Measurements from ENCODE around the gene PLTP. TPM values are rescaled to one million over a fixed set of nuclear protein-coding genes. Genes with fewer than 3 reads are reported as not detected.

The PLTP gene
- total RNA-seq, 1 donor from 2014 or later = 162 TPM

- H3K4me1 Mint-ChIP-seq (ENCODE audit: low read depth, unreplicated experiment) = peaks cover 2% of the 10 kb centered on the region
- H3K9me3 ChIP-seq (ENCODE audit: insufficient read depth, low read depth, low read length) = no peaks in the 10 kb centered on the region
- FAIRE-seq = no peak
- peaks cover 3% of the 10 kb centered on the region for H3K9me3 Mint-ChIP-seq (ENCODE audit: unreplicated experiment)
- H3K4me1 ChIP-seq (ENCODE audit: insufficient read depth, low read length) = no peaks in the 10 kb centered on the region
- no peak overlapping the region for H3K27ac ChIP-seq (ENCODE audit: low read depth, low read length)
- no peak overlapping the region for H3K27ac Mint-ChIP-seq (ENCODE audit: unreplicated experiment)
- H3K27me3 Mint-ChIP-seq (ENCODE audit: low read depth, unreplicated experiment) = no peaks in the 10 kb centered on the region
- peaks cover 13% of the 10 kb centered on the region for H4K20me1 ChIP-seq (ENCODE audit: insufficient read depth, low read length)
- no peak overlapping the region for H2AFZ ChIP-seq (ENCODE audit: low read depth, low read length)
- no peak overlapping the region for H3K4me3 ChIP-seq (ENCODE audit: insufficient read depth, low read depth, low read length)
- no peak overlapping the region for H3K9ac ChIP-seq (ENCODE audit: low read length)
- H3K36me3 ChIP-seq (ENCODE audit: insufficient read depth, low read length) = peaks cover 44% of the 10 kb centered on the region
- no peak overlapping the region for H3K4me3 Mint-ChIP-seq (ENCODE audit: unreplicated experiment)
- H3K4me2 ChIP-seq (ENCODE audit: low read length) = no peak overlapping the region
- H3K36me3 Mint-ChIP-seq (ENCODE audit: low read depth, unreplicated experiment) = peaks cover 28% of the 10 kb centered on the region
- H3K27me3 ChIP-seq (ENCODE audit: insufficient read depth, low read length) = no peaks in the 10 kb centered on the region
- no peak for DNase-seq (ENCODE audit: low read depth)
- no peak for TF ChIP-seq CTCF (IDR thresholded peaks at IDR 0.05; ENCODE audit: insufficient read depth, low read depth, low read length)
- TF ChIP-seq EZH2 (IDR thresholded peaks at IDR 0.05; ENCODE audit: insufficient read depth, low read length) = no peak
- no peaks in the 10 kb centered on the region for H3K79me2 ChIP-seq (ENCODE audit: insufficient read depth, low read length)
Measured at GRCh38 chr20:45953672-45954071, 41.7 kb upstream of the PLTP start.

GRCh38 chr20:45952861-45953260, 40.9 kb upstream of the PLTP start:
- peaks cover 2% of the 10 kb centered on the region for H3K4me1 Mint-ChIP-seq (ENCODE audit: low read depth, unreplicated experiment)
- H3K27ac Mint-ChIP-seq (ENCODE audit: unreplicated experiment) = no peak overlapping the region
- Histone ChIP-seq H3K9ac (ENCODE audit: low read length) (no peak overlapping the region), H4K20me1 (ENCODE audit: insufficient read depth, low read length) (peaks cover 17% of the 10 kb centered on the region), H3K79me2 (ENCODE audit: insufficient read depth, low read length) (no peaks in the 10 kb centered on the region), H3K36me3 (ENCODE audit: insufficient read depth, low read length) (peaks cover 42% of the 10 kb centered on the region), H3K27ac (ENCODE audit: low read depth, low read length) (no peak overlapping the region), H3K4me2 (ENCODE audit: low read length) (no peak overlapping the region), H3K27me3 (ENCODE audit: insufficient read depth, low read length) (no peaks in the 10 kb centered on the region), H3K9me3 (ENCODE audit: insufficient read depth, low read depth, low read length) (no peaks in the 10 kb centered on the region), H3K4me1 (ENCODE audit: insufficient read depth, low read length) (no peaks in the 10 kb centered on the region), H2AFZ (ENCODE audit: low read depth, low read length) (no peak overlapping the region), H3K4me3 (ENCODE audit: insufficient read depth, low read depth, low read length) (no peak overlapping the region)
- no peak for FAIRE-seq
- no peaks in the 10 kb centered on the region for H3K27me3 Mint-ChIP-seq (ENCODE audit: low read depth, unreplicated experiment)
- no peak overlapping the region for H3K4me3 Mint-ChIP-seq (ENCODE audit: unreplicated experiment)
- H3K9me3 Mint-ChIP-seq (ENCODE audit: unreplicated experiment) = no peaks in the 10 kb centered on the region
- no peak for DNase-seq (ENCODE audit: low read depth)
- peaks cover 23% of the 10 kb centered on the region for H3K36me3 Mint-ChIP-seq (ENCODE audit: low read depth, unreplicated experiment)
- TF ChIP-seq CTCF (IDR thresholded peaks at IDR 0.05; ENCODE audit: insufficient read depth, low read depth, low read length) = no peak
- no peak for TF ChIP-seq EZH2 (IDR thresholded peaks at IDR 0.05; ENCODE audit: insufficient read depth, low read length)

DNA sequence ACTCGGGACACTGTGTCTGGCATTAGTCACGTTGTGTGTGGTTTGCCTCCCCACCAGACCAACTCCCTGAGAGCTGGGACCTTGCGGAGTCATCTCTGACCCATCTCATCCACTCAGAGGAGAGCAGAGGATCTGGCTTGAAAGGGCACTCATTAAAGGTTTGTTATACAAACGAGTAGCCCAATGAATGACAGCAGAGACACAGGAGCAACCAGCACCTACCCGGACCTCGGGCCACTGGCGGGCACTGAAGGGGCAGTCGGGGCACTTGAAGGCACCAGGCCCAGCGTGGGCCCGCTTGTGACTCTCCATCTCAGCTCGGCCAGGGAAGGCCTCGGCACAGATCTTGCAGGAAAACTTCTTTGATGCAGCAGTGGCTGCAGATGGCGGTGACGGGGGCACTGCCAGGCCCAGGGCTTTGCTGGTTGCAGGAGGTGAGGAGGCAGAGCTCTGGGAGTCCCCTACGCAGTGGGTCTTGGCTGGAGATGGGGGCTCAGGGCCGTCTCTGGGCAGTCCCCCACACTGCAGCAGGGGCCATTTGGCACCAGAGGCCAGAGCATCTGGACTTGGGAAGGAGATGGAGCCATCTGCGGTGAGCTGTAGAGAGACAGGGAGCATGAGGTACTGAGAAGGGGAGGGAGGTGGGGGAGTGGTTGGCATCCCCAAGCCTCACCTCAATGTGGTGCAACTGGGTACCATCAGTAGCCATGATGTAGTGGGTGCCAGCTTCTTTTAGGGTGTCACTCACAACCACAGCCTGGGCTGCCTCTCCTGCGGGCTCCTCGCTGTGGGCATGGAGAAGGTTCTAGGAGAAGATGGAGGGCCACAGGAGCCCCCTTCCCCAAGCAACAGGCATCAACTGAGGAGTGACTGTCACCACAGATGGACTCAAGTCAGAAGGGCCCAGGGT, 40.2 kb upstream of the PLTP start:
- H3K27me3 ChIP-seq (ENCODE audit: insufficient read depth, low read length) = no peaks in the 10 kb centered on the region
- DNase-seq (ENCODE audit: low read depth) = no peak
- H3K9me3 ChIP-seq (ENCODE audit: insufficient read depth, low read depth, low read length) = no peaks in the 10 kb centered on the region
- no peak overlapping the region for H2AFZ ChIP-seq (ENCODE audit: low read depth, low read length)
- Mint-ChIP-seq H3K4me1 (ENCODE audit: low read depth, unreplicated experiment) (peaks cover 2% of the 10 kb centered on the region), H3K4me3 (ENCODE audit: unreplicated experiment) (no peak overlapping the region), H3K9me3 (ENCODE audit: unreplicated experiment) (no peaks in the 10 kb centered on the region), H3K27me3 (ENCODE audit: low read depth, unreplicated experiment) (no peaks in the 10 kb centered on the region), H3K27ac (ENCODE audit: unreplicated experiment) (no peak overlapping the region), H3K36me3 (ENCODE audit: low read depth, unreplicated experiment) (peaks cover 21% of the 10 kb centered on the region)
- H3K9ac ChIP-seq (ENCODE audit: low read length) = no peak overlapping the region
- no peak overlapping the region for H3K4me3 ChIP-seq (ENCODE audit: insufficient read depth, low read depth, low read length)
- H3K27ac ChIP-seq (ENCODE audit: low read depth, low read length) = no peak overlapping the region
- H3K79me2 ChIP-seq (ENCODE audit: insufficient read depth, low read length) = no peaks in the 10 kb centered on the region
- peaks cover 17% of the 10 kb centered on the region for H4K20me1 ChIP-seq (ENCODE audit: insufficient read depth, low read length)
- TF ChIP-seq CTCF (IDR thresholded peaks at IDR 0.05; ENCODE audit: insufficient read depth, low read depth, low read length) = no peak
- TF ChIP-seq EZH2 (IDR thresholded peaks at IDR 0.05; ENCODE audit: insufficient read depth, low read length) = no peak
- peaks cover 38% of the 10 kb centered on the region for H3K36me3 ChIP-seq (ENCODE audit: insufficient read depth, low read length)
- H3K4me1 ChIP-seq (ENCODE audit: insufficient read depth, low read length) = no peaks in the 10 kb centered on the region
- no peak overlapping the region for H3K4me2 ChIP-seq (ENCODE audit: low read length)
- no peak for FAIRE-seq

All from astrocyte (in vitro differentiated cells and primary cell).